GM12878 (cell line): ENCODE data around the gene NXPE4. TPM values are rescaled to one million over a fixed set of nuclear protein-coding genes. Genes with fewer than 3 reads are reported as not detected.

Source experiments
- ATAC-seq: fragments of 200-7000 bp; cut with Tn5 transposase; 3 replicates; pipeline ENCODE4 v1.9.1; 2020; ENCODE audit warnings: mild to moderate bottlenecking, moderate library complexity
- BruUV-seq: library from RNA; stranded (reverse); fragments of 400-500 nt; replicated peaks from 2 replicates; lab custom pipeline; 2021; lab: Mats Ljungman, UMichigan
- CTCF ChIA-PET: fragments of 300-600 bp; sonication (Branson Sonifier 250); formaldehyde crosslinking; extraction: SDS; loops from one replicate; lab custom pipeline; 2021; ENCODE audit warnings: inconsistent platforms; lab: Yijun Ruan, JAX
- POLR2A ChIA-PET: fragments of 350-600 bp; formaldehyde crosslinking; extraction: SDS; loops from one replicate; lab custom pipeline; 2021; ENCODE audit warnings: inconsistent platforms; lab: Charles Lee
- RAD21 ChIA-PET: fragments of 300-600 bp; sonication (Branson Sonifier 250); formaldehyde crosslinking; loops from one replicate; lab custom pipeline; 2023; ENCODE audit warnings: antibody characterized with exemption; ENCODE audit not compliant: unreplicated experiment; lab: Charles Lee
- SMC1A ChIA-PET: fragments of 300-600 bp; sonication (Branson Sonifier 250); formaldehyde crosslinking; loops from one replicate; lab custom pipeline; 2023; ENCODE audit not compliant: unreplicated experiment, uncharacterized antibody; lab: Charles Lee
- DNase-seq: peaks from one replicate; pipeline ENCODE4 v3.0.0-alpha.2; 2011; ENCODE audit warnings: low read depth, low spot score
- FAIRE-seq: peaks from 3 replicates; lab custom pipeline; 2011; peaks lifted over from hg19 to GRCh38; lab: Jason Lieb, UNC
- H2AFZ ChIP-seq: 2 replicates; pipeline ENCODE4 v1.6.0; 2011; ENCODE audit warnings: low read depth, low read length, control low read depth; ENCODE audit not compliant: control insufficient read depth
- H3K27ac ChIP-seq: 2 replicates; pipeline ENCODE4 v1.5.1; 2011; ENCODE audit warnings: control low read depth; ENCODE audit not compliant: control insufficient read depth, insufficient read depth
- H3K27me3 ChIP-seq, 2 experiments: replicated peaks in 1 of 2; 2 replicates each; pipeline versions ENCODE4 v1.6.0 to v1.6.1; 2011; ENCODE audit warnings: low read length in 1 of 2; ENCODE audit not compliant: control insufficient read depth in 2 of 2, insufficient read depth in 2 of 2
- H3K36me3 ChIP-seq, 2 experiments: 2 replicates each; pipeline ENCODE4 v1.5.1; 2011; ENCODE audit warnings: low read length in 1 of 2; ENCODE audit not compliant: control insufficient read depth in 2 of 2, insufficient read depth in 2 of 2
- H3K4me1 ChIP-seq: 2 replicates; pipeline ENCODE4 v1.6.1; 2011; ENCODE audit warnings: mild to moderate bottlenecking, low read length, moderate library complexity, mixed read lengths; ENCODE audit not compliant: control insufficient read depth, insufficient read depth
- H3K4me2 ChIP-seq: 2 replicates; pipeline ENCODE4 v1.6.0; 2011; ENCODE audit warnings: control low read depth; ENCODE audit not compliant: control insufficient read depth, insufficient read depth
- H3K4me3 ChIP-seq: fragments of 200-600 bp; sonication (generic); 2 replicates; pipeline ENCODE4 v1.5.1; 2016
- H3K79me2 ChIP-seq: 2 replicates; pipeline ENCODE4 v1.6.0; 2011; ENCODE audit warnings: low read length; ENCODE audit not compliant: control insufficient read depth, insufficient read depth
- H3K9ac ChIP-seq: 2 replicates; pipeline ENCODE4 v1.8.0; 2011; ENCODE audit warnings: low read length, control low read depth, mixed read lengths; ENCODE audit not compliant: control insufficient read depth, insufficient read depth
- H3K9me3 ChIP-seq: replicated peaks from 3 replicates; pipeline ENCODE4 v1.5.1; 2011; ENCODE audit warnings: mild to moderate bottlenecking, low read length; ENCODE audit not compliant: control insufficient read depth, insufficient read depth
- H4K20me1 ChIP-seq: 2 replicates; pipeline ENCODE4 v1.6.0; 2011; ENCODE audit not compliant: control insufficient read depth, insufficient read depth
- BHLHE40 ChIP-seq, 2 experiments: fragments of 450-650 bp in 1 of 2; IDR thresholded peaks; 2 replicates each; pipeline ENCODE4 v1.6.1; 2011 to 2017; ENCODE audit warnings: low read depth in 2 of 2, borderline replicate concordance in 1 of 2, improper control_type of control experiment in 1 of 2, low read length in 1 of 2, mild to moderate bottlenecking in 1 of 2
- CBFB ChIP-seq: IDR thresholded peaks from 2 replicates; pipeline ENCODE4 v1.6.1; 2016; ENCODE audit warnings: antibody characterized with exemption, low read depth
- CHD4 ChIP-seq: fragments of 200-600 bp; sonication (generic); IDR thresholded peaks from 2 replicates; pipeline ENCODE4 v1.6.1; 2016; ENCODE audit warnings: mild to moderate bottlenecking
- MAX ChIP-seq: IDR thresholded peaks from 2 replicates; pipeline ENCODE4 v1.6.1; 2012; ENCODE audit warnings: low read depth, low read length, improper control_type of control experiment
- NBN ChIP-seq: fragments of 450-650 bp; IDR thresholded peaks from 2 replicates; pipeline ENCODE4 v1.6.1; 2016
- PML ChIP-seq: IDR thresholded peaks from 2 replicates; pipeline ENCODE4 v1.6.1; 2012; ENCODE audit warnings: low read length, inconsistent platforms
- RELA ChIP-seq: fragments of 450-650 bp; IDR thresholded peaks from 2 replicates; pipeline ENCODE4 v1.8.0; 2014; ENCODE audit warnings: borderline replicate concordance; ENCODE audit not compliant: partially characterized antibody
- SUZ12 ChIP-seq: fragments of 200-600 bp; sonication (generic); IDR thresholded peaks from one replicate; pipeline ENCODE4 v1.6.1; 2018; ENCODE audit warnings: antibody characterized with exemption, mild to moderate bottlenecking; ENCODE audit not compliant: unreplicated experiment
- TARDBP ChIP-seq: IDR thresholded peaks from 2 replicates; pipeline ENCODE4 v1.6.1; 2016; ENCODE audit warnings: borderline replicate concordance
- ZBTB40 ChIP-seq: fragments of 450-650 bp; IDR thresholded peaks from 2 replicates; pipeline ENCODE4 v1.6.1; 2016; ENCODE audit warnings: mild to moderate bottlenecking, moderate library complexity, borderline replicate concordance
- ZNF24 ChIP-seq: fragments of 450-650 bp; IDR thresholded peaks from 2 replicates; pipeline ENCODE4 v1.6.1; 2017; ENCODE audit warnings: antibody characterized with exemption, mild to moderate bottlenecking
- ZNF622 ChIP-seq: fragments of 450-650 bp; IDR thresholded peaks from 2 replicates; pipeline ENCODE4 v1.6.1; 2017; ENCODE audit warnings: mild to moderate bottlenecking, inconsistent platforms
- WGBS: methylation state at CpG from one replicate; pipeline ENCODE4 v1.1.6; 2016; ENCODE audit warnings: low lambda C conversion rate; ENCODE audit not compliant: insufficient replicate concordance, insufficient coverage; ENCODE audit errors: missing lambda C conversion rate; 5-methylcytosine and 5-hydroxymethylcytosine counted together
- in situ Hi-C: fragments of 300-500 bp; cut with MboI; formaldehyde crosslinking; loops from 9 replicates; pipeline ENCODE4 v1.14.3; 2018; ENCODE audit warnings: mixed read lengths
- intact Hi-C: fragments of 100-400 bp; cut with micrococcal nuclease; formaldehyde crosslinking; loops from one replicate; pipeline ENCODE4 v1.14.2; 2022; ENCODE audit not compliant: unreplicated experiment
- polyA plus RNA-seq, 11 experiments: library from polyadenylated mRNA; depleted of rRNA in 4 of 11; unstranded in 6 of 11; stranded (reverse) in 5 of 11; fragments of >200 nt; fragmentation: Nextera tagmentation in 4 of 11; fragmentation: Illumina TruSeq in 1 of 11; extraction: Ambion mirVana in 4 of 11; extraction: Trizol in 1 of 11; gene quantifications; 1 replicate in 1 of 11; 2 replicates in 10 of 11; pipeline versions ENCODE4 v1.2.1 to v1.2.3, GENCODE V29; 2011 to 2016; ENCODE audit warnings: inconsistent platforms in 2 of 11, missing spikeins in 2 of 11, low read depth in 1 of 11
- total RNA-seq, 4 experiments: library from RNA; depleted of rRNA in 3 of 4; stranded (reverse); fragments of >200 nt in 3 of 4; fragmentation: Illumina TruSeq in 1 of 4; extraction: Trizol in 1 of 4; gene quantifications; 2 replicates each; pipeline versions ENCODE4 v1.2.1 to v1.2.3, GENCODE V29; 2013 to 2021

The NXPE4 gene
- total and polyA plus RNA-seq, 10 of the 15 experiments (the other 5 are each of a cell fraction or from before 2014, with no cell fraction given): not detected

- H3K4me3 ChIP-seq: no peak overlapping the region
- ChIA-PET SMC1A (no interaction called here), POLR2A (no interaction called here), RAD21 (no interaction called here), CTCF (interaction anchor here (0.6 kb wide), 1 partner anchor 1363 kb away, joined by 3 read pairs; no protein-coding TSS in a partner anchor)
- H4K20me1 ChIP-seq: no peaks in the 10 kb centered on the region
- WGBS: 28% methylated on average over 7 of the region's 7 CpGs
- in situ Hi-C loops (no loop called here), intact Hi-C loops (no loop called here)
- H3K9me3 ChIP-seq: peaks cover 4% of the 10 kb centered on the region
- FAIRE-seq: no peak
- H3K4me1 ChIP-seq: no peaks in the 10 kb centered on the region
- no TSS peak for BruUV-seq
- H3K9ac ChIP-seq: no peak overlapping the region
- H3K27ac ChIP-seq: no peak overlapping the region
- DNase-seq: no peak
- no peak overlapping the region for H2AFZ ChIP-seq
- no peaks in the 10 kb centered on the region for H3K79me2 ChIP-seq
- TF ChIP-seq ZNF24 (peak; percentile 92), MAX (no peak)
- H3K27me3 ChIP-seq: no peaks in the 10 kb centered on the region
- H3K36me3 ChIP-seq: no peaks in the 10 kb centered on the region
- no peak overlapping the region for H3K4me2 ChIP-seq
- ATAC-seq: peak; percentile 7; the same call in 2 of the 3 replicates
Observed at GRCh38 chr11:114625294-114625693, 29.7 kb upstream of the NXPE4 start.

- BruUV-seq: no TSS peak
- RAD21 ChIA-PET: no interaction called here
- ATAC-seq (peak; percentile 31), DNase-seq (no peak), FAIRE-seq (no peak)
- Histone ChIP-seq H3K4me1 (no peaks in the 10 kb centered on the region), H3K4me2 (no peak overlapping the region), H2AFZ (no peak overlapping the region), H3K27me3 (no peaks in the 10 kb centered on the region), H4K20me1 (no peaks in the 10 kb centered on the region), H3K9me3 (peaks cover 4% of the 10 kb centered on the region), H3K36me3 (no peaks in the 10 kb centered on the region), H3K9ac (no peak overlapping the region), H3K4me3 (no peak overlapping the region), H3K79me2 (no peaks in the 10 kb centered on the region), H3K27ac (no peak overlapping the region)
- CTCF ChIA-PET: no interaction called here
- WGBS: under 1% methylated on average over 10 of the region's 10 CpGs
- SMC1A ChIA-PET: no interaction called here
- intact Hi-C loops (no loop called here), in situ Hi-C loops (no loop called here)
- POLR2A ChIA-PET: no interaction called here
- TF ChIP-seq ZBTB40 (no peak), CHD4 (no peak), RELA (no peak), ZNF622 (no peak), CBFB (peak; percentile 41; the same call in 1 of the 2 replicates), TARDBP (no peak), SUZ12 (no peak), NBN (no peak), PML (no peak), BHLHE40 (IDR thresholded peaks at IDR 0.05; ENCODE audit: borderline replicate concordance in 1 of 2, low read depth in 2 of 2, low read length in 1 of 2) (peak in 1 of 2 experiments; percentile 56; a peak in 1 of 4 replicates)
Observed at GRCh38 chr11:114624455-114625207, 29.0 kb upstream of the NXPE4 start.
